NK-92 (cell line): ENCODE results near the gene AKR7A2.

Experiments used
- DNase-seq: peaks from one replicate; lab custom pipeline; 2025; ENCODE audit not compliant: unreplicated experiment; lab: John Stamatoyannopoulos, UW

AKR7A2 gene

GRCh38 chr1:19311931-19312781 is at the start of gene AKR7A2, which contains the start of gene SLC66A1:
Gene AKR7A2, minus strand, starts transcription at chr1:19312144. Its CDS starts 20 bp downstream, at chr1:19312124.
Gene SLC66A1, plus strand, starts transcription at chr1:19312326. Its CDS starts 5,352 bp downstream, at chr1:19317678.
- no peak for DNase-seq

GRCh38 chr1:19360843-19361610 is 49.1 kb upstream of the AKR7A2 start:
- DNase-seq: no peak

GRCh38 chr1:19360432-19360831 is 48.5 kb upstream of the AKR7A2 start:
- no peak for DNase-seq

- no peak for DNase-seq
Measured at GRCh38 chr1:19360016-19360415, 48.1 kb upstream of the AKR7A2 start.

GRCh38 chr1:19359357-19359756 is 47.4 kb upstream of the AKR7A2 start:
- no peak for DNase-seq

GRCh38 chr1:19358710-19359109 is 46.8 kb upstream of the AKR7A2 start:
- no peak for DNase-seq

- no peak for DNase-seq
Measured at GRCh38 chr1:19357299-19357986, 45.5 kb upstream of the AKR7A2 start.

GRCh38 chr1:19356266-19356665 is 44.3 kb upstream of the AKR7A2 start:
- no peak for DNase-seq

- no peak for DNase-seq
Measured at GRCh38 chr1:19354531-19354981, 42.6 kb upstream of the AKR7A2 start.

- no peak for DNase-seq
Measured at GRCh38 chr1:19353596-19353995, 41.7 kb upstream of the AKR7A2 start.

- no peak for DNase-seq
Measured at GRCh38 chr1:19352839-19353238, 40.9 kb upstream of the AKR7A2 start.

GRCh38 chr1:19351873-19352272 is 39.9 kb upstream of the AKR7A2 start:
- DNase-seq: no peak

GRCh38 chr1:19350566-19350965 is 38.6 kb upstream of the AKR7A2 start:
- no peak for DNase-seq

GRCh38 chr1:19349999-19350398 is 38.1 kb upstream of the AKR7A2 start:
- DNase-seq: no peak

GRCh38 chr1:19348441-19349198 is 36.7 kb upstream of the AKR7A2 start:
- no peak for DNase-seq

GRCh38 chr1:19347533-19348172 is 35.7 kb upstream of the AKR7A2 start:
- no peak for DNase-seq

- DNase-seq: no peak
Measured at GRCh38 chr1:19346026-19346425, 34.1 kb upstream of the AKR7A2 start.

- no peak for DNase-seq
Measured at GRCh38 chr1:19345391-19345790, 33.4 kb upstream of the AKR7A2 start.

- no peak for DNase-seq
Measured at GRCh38 chr1:19344831-19345230, 32.9 kb upstream of the AKR7A2 start.

GRCh38 chr1:19344372-19344810 is 32.4 kb upstream of the AKR7A2 start:
- DNase-seq: no peak
